ENCODE results near the gene CHRNA1.

DNA sequence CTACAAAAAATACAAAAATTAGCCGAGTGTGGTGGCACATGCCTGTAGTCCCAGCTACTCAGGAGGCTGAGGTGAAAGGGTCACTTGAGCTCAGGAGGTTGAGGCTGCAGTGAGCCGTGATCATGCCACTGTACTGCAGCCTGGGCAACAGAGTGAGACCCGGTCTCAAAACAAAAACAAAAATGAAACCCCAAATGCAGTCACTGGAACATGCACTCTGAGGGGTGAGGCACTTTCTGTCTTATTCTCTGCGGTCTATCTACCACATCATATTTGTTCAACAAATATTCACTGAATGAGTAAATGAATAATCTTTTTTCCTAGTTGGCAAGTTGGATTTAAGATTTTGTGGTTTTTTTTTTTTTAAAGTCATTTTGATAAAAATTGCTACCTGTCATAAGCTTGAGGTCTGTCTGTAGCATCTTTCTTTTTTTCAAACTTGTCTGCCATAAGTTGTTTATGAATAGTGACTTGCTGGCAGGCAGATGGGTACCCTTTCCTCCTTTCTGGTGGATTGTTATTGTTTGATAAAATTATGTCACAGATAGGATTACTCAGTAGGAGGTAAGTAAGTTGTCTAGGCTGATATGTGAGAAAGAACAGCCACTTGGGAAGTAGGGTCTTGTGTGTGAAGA, 11.8 kb downstream of the CHRNA1 start:
- TF ChIP-seq, protein P1, sequence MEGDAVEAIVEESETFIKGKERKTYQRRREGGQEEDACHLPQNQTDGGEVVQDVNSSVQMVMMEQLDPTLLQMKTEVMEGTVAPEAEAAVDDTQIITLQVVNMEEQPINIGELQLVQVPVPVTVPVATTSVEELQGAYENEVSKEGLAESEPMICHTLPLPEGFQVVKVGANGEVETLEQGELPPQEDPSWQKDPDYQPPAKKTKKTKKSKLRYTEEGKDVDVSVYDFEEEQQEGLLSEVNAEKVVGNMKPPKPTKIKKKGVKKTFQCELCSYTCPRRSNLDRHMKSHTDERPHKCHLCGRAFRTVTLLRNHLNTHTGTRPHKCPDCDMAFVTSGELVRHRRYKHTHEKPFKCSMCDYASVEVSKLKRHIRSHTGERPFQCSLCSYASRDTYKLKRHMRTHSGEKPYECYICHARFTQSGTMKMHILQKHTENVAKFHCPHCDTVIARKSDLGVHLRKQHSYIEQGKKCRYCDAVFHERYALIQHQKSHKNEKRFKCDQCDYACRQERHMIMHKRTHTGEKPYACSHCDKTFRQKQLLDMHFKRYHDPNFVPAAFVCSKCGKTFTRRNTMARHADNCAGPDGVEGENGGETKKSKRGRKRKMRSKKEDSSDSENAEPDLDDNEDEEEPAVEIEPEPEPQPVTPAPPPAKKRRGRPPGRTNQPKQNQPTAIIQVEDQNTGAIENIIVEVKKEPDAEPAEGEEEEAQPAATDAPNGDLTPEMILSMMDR (IDR thresholded peaks at IDR 0.05; ENCODE audit: low read depth, low read length), result no peak
- no peak for TF ChIP-seq EZH2phosphoT487 (IDR thresholded peaks at IDR 0.05; ENCODE audit: low read depth)

Data from OCI-LY3 (cell line).